Stimulated activated memory B cell treated with anti-CD40 and anti-IgM and Interleukin-4, amounts not matched to agents 10 μg/mL and 1 μg/mL and 100 μg/mL, for 72 hours (primary cell): ENCODE measurements around the gene RTL10.

ENCODE experiments used
- ATAC-seq: fragments of 150-1000 bp; cut with Tn5 transposase; 2 replicates; pipeline ENCODE4 v1.10.0; 2021
- H3K27ac Mint-ChIP-seq: one replicate; pipeline ENCODE4 v1.8.0; 2022; ENCODE audit warnings: mild to moderate bottlenecking, mixed read lengths
- H3K27me3 Mint-ChIP-seq: one replicate; pipeline ENCODE4 v1.8.0; 2022; ENCODE audit warnings: mixed read lengths
- H3K36me3 Mint-ChIP-seq: one replicate; pipeline ENCODE4 v1.8.0; 2022; ENCODE audit warnings: mixed read lengths
- H3K4me1 Mint-ChIP-seq: one replicate; pipeline ENCODE4 v1.8.0; 2022; ENCODE audit warnings: mixed read lengths
- H3K4me3 Mint-ChIP-seq: one replicate; pipeline ENCODE4 v1.8.0; 2022; ENCODE audit warnings: mild to moderate bottlenecking, moderate library complexity, mixed read lengths
- H3K9me3 Mint-ChIP-seq: one replicate; pipeline ENCODE4 v1.8.0; 2022; ENCODE audit warnings: mixed read lengths

The RTL10 gene

GRCh38 chr22:19854778-19855503 lies at the start of gene RTL10, which contains the start of gene GNB1L:
Gene RTL10, minus strand, starts transcription at chr22:19854874. Its CDS starts 2,613 bp downstream, at chr22:19852261.
Gene GNB1L, minus strand, starts transcription at chr22:19854874. Its CDS starts 33,519 bp downstream, at chr22:19821355.
- peaks cover 38% of the 10 kb centered on the region for H3K4me1 Mint-ChIP-seq
- H3K36me3 Mint-ChIP-seq: peaks cover 19% of the 10 kb centered on the region

GRCh38 chr22:19904174-19904856 lies 49.6 kb upstream of the RTL10 start:
- H3K27ac Mint-ChIP-seq: no peak overlapping the region
- no peaks in the 10 kb centered on the region for H3K27me3 Mint-ChIP-seq
- peaks cover 34% of the 10 kb centered on the region for H3K36me3 Mint-ChIP-seq
- ATAC-seq: no peak
- no peak overlapping the region for H3K4me3 Mint-ChIP-seq
- H3K4me1 Mint-ChIP-seq: peaks cover under 1% of the 10 kb centered on the region
- no peaks in the 10 kb centered on the region for H3K9me3 Mint-ChIP-seq

More at GRCh38 chr22:19854778-19855503, at the start of gene RTL10, which contains the start of gene GNB1L:
- peak; percentile 96 for ATAC-seq
- peak within 1 kb of the TSS; percentile 98 for H3K4me3 Mint-ChIP-seq
- peak within 1 kb of the TSS; percentile 97 for H3K27ac Mint-ChIP-seq
- no peaks in the 10 kb centered on the region for H3K27me3 Mint-ChIP-seq
- H3K9me3 Mint-ChIP-seq: no peaks in the 10 kb centered on the region

GRCh38 chr22:19903513-19903912 lies 48.8 kb upstream of the RTL10 start:
- Mint-ChIP-seq H3K9me3 (no peaks in the 10 kb centered on the region), H3K4me3 (no peak overlapping the region), H3K36me3 (peaks cover 42% of the 10 kb centered on the region), H3K27ac (no peak overlapping the region), H3K4me1 (no peaks in the 10 kb centered on the region), H3K27me3 (no peaks in the 10 kb centered on the region)
- ATAC-seq: no peak

GRCh38 chr22:19903031-19903430 lies 48.4 kb upstream of the RTL10 start:
- Mint-ChIP-seq H3K4me3 (no peak overlapping the region), H3K27me3 (no peaks in the 10 kb centered on the region), H3K4me1 (no peaks in the 10 kb centered on the region), H3K27ac (no peak overlapping the region), H3K9me3 (no peaks in the 10 kb centered on the region), H3K36me3 (peaks cover 39% of the 10 kb centered on the region)
- ATAC-seq: no peak

GRCh38 chr22:19902245-19902715 lies 47.6 kb upstream of the RTL10 start:
- no peaks in the 10 kb centered on the region for H3K27me3 Mint-ChIP-seq
- ATAC-seq: no peak
- H3K4me1 Mint-ChIP-seq: no peaks in the 10 kb centered on the region
- H3K36me3 Mint-ChIP-seq: peaks cover 42% of the 10 kb centered on the region
- H3K4me3 Mint-ChIP-seq: no peak overlapping the region
- no peaks in the 10 kb centered on the region for H3K9me3 Mint-ChIP-seq
- H3K27ac Mint-ChIP-seq: no peak overlapping the region

- H3K27me3 Mint-ChIP-seq: no peaks in the 10 kb centered on the region
These were observed 47.0 kb upstream of the RTL10 start for GRCh38 chr22:19901577-19902244.

GRCh38 chr22:19900707-19901436 lies 46.2 kb upstream of the RTL10 start:
- Mint-ChIP-seq H3K9me3 (no peaks in the 10 kb centered on the region), H3K4me3 (no peak overlapping the region), H3K27me3 (no peaks in the 10 kb centered on the region), H3K4me1 (no peaks in the 10 kb centered on the region), H3K36me3 (peaks cover 35% of the 10 kb centered on the region), H3K27ac (no peak overlapping the region)
- ATAC-seq: no peak

More at GRCh38 chr22:19901577-19902244, 47.0 kb upstream of the RTL10 start:
- Mint-ChIP-seq H3K4me1 (no peaks in the 10 kb centered on the region), H3K4me3 (no peak overlapping the region), H3K27ac (no peak overlapping the region), H3K9me3 (no peaks in the 10 kb centered on the region), H3K36me3 (peaks cover 43% of the 10 kb centered on the region)
- ATAC-seq: no peak

- no peaks in the 10 kb centered on the region for H3K9me3 Mint-ChIP-seq
These were observed 44.3 kb upstream of the RTL10 start for GRCh38 chr22:19898831-19899567.

GRCh38 chr22:19898145-19898544 lies 43.5 kb upstream of the RTL10 start:
- Mint-ChIP-seq H3K27ac (no peak overlapping the region), H3K9me3 (no peaks in the 10 kb centered on the region), H3K4me3 (no peak overlapping the region), H3K4me1 (no peaks in the 10 kb centered on the region), H3K27me3 (no peaks in the 10 kb centered on the region), H3K36me3 (peaks cover 42% of the 10 kb centered on the region)
- no peak for ATAC-seq

More at GRCh38 chr22:19898831-19899567, 44.3 kb upstream of the RTL10 start:
- Mint-ChIP-seq H3K27ac (no peak overlapping the region), H3K36me3 (peaks cover 39% of the 10 kb centered on the region), H3K4me1 (no peaks in the 10 kb centered on the region), H3K4me3 (no peak overlapping the region), H3K27me3 (no peaks in the 10 kb centered on the region)
- no peak for ATAC-seq

GRCh38 chr22:19897726-19898125 lies 43.1 kb upstream of the RTL10 start:
- Mint-ChIP-seq H3K4me1 (peaks cover 4% of the 10 kb centered on the region), H3K27me3 (no peaks in the 10 kb centered on the region), H3K36me3 (peaks cover 42% of the 10 kb centered on the region), H3K27ac (no peak overlapping the region), H3K4me3 (no peak overlapping the region), H3K9me3 (no peaks in the 10 kb centered on the region)
- no peak for ATAC-seq

GRCh38 chr22:19896665-19897355 lies 42.1 kb upstream of the RTL10 start:
- Mint-ChIP-seq H3K27ac (no peak overlapping the region), H3K27me3 (no peaks in the 10 kb centered on the region), H3K9me3 (no peaks in the 10 kb centered on the region), H3K4me1 (peaks cover 13% of the 10 kb centered on the region), H3K4me3 (no peak overlapping the region), H3K36me3 (peaks cover 41% of the 10 kb centered on the region)
- ATAC-seq: no peak

GRCh38 chr22:19895160-19895849 lies 40.6 kb upstream of the RTL10 start:
- Mint-ChIP-seq H3K27ac (no peak overlapping the region), H3K4me1 (peaks cover 26% of the 10 kb centered on the region), H3K36me3 (peaks cover 35% of the 10 kb centered on the region), H3K4me3 (no peak overlapping the region), H3K9me3 (no peaks in the 10 kb centered on the region), H3K27me3 (no peaks in the 10 kb centered on the region)
- ATAC-seq: no peak

- H3K36me3 Mint-ChIP-seq: peaks cover 25% of the 10 kb centered on the region
- H3K9me3 Mint-ChIP-seq: no peaks in the 10 kb centered on the region
- H3K4me1 Mint-ChIP-seq: peaks cover 26% of the 10 kb centered on the region
- H3K4me3 Mint-ChIP-seq: no peak overlapping the region
- H3K27ac Mint-ChIP-seq: no peak overlapping the region
- ATAC-seq: no peak
- H3K27me3 Mint-ChIP-seq: no peaks in the 10 kb centered on the region
These were observed 38.7 kb upstream of the RTL10 start for GRCh38 chr22:19893363-19893762.
